HG03354 (cell line): Measurements from ENCODE around the gene MESP2.

Source experiments
- ATAC-seq: cut with Tn5 transposase; IDR thresholded peaks from one replicate; pipeline ENCODE4 v1.9.1; 2021; ENCODE audit warnings: mild to moderate bottlenecking; ENCODE audit not compliant: unreplicated experiment, poor library complexity, severe bottlenecking

The MESP2 gene

GRCh38 chr15:89827829-89828228, 51.7 kb downstream of the MESP2 start:
- no peak for ATAC-seq
